ENCODE data around the gene TPM4.

Gene TPM4

DNA sequence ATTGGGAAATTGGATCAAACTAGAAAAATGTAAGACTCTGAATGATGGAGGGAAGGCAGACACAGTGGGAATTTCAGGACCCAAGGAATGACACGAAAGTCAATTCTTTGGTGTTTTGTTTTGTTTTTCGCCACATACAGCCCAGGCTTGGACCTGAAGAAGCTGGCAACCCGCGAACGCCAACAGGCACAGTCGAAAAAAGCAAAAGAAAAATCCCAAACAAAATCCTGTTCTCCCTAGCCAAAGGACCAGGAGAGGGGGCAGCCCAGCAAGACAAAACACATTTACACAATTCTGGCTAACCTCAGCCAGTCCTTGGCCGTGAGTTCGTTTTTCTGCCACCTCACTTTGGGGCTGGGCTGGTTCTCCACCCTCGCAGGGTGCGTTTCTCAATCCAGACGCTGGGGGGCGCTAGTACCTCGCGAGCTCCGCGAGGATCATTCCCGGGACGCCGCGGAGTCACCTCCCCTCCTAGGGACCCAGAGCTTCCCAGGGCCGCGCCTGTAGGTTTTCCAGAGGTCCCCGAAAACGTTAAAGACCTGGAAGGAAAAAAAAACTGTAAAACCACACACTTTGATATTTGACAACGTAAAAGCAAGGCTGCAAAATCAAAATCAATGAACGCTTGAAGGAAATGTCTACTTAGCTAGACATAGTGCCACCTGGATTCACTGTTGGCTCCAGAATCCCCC is 34.9 kb upstream of the TPM4 start:
- H3K4me3 ChIP-seq (replicated peaks; ENCODE audit: low read depth, low read length) = peak overlapping the region; percentile 0
- peak; percentile 69 for DNase-seq (ENCODE audit: low read depth)
- TF ChIP-seq, protein P1, sequence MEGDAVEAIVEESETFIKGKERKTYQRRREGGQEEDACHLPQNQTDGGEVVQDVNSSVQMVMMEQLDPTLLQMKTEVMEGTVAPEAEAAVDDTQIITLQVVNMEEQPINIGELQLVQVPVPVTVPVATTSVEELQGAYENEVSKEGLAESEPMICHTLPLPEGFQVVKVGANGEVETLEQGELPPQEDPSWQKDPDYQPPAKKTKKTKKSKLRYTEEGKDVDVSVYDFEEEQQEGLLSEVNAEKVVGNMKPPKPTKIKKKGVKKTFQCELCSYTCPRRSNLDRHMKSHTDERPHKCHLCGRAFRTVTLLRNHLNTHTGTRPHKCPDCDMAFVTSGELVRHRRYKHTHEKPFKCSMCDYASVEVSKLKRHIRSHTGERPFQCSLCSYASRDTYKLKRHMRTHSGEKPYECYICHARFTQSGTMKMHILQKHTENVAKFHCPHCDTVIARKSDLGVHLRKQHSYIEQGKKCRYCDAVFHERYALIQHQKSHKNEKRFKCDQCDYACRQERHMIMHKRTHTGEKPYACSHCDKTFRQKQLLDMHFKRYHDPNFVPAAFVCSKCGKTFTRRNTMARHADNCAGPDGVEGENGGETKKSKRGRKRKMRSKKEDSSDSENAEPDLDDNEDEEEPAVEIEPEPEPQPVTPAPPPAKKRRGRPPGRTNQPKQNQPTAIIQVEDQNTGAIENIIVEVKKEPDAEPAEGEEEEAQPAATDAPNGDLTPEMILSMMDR (IDR thresholded peaks at IDR 0.05; ENCODE audit: low read length, missing control alignments) = peak; percentile 92

DNA sequence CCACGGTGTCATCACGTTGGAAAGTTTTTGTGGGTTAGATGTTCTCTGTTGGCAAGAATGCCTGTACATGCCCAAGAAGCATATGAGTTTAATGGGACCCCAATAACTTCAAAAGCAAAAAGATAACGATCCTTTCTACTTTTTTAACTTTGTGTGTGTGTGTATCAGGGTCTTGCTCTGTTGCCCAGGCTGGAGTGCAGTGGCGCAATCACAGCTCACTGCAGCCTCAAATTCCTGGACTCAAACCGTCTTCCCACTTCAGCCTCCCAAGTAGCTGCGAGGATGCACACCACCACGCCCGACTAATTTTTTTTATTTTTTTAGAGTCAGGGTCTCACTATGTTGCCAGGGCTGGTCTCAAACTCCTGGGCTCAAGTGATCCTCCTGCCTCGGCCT is 34.3 kb upstream of the TPM4 start:
- TF ChIP-seq, protein P1 (IDR thresholded peaks at IDR 0.05; ENCODE audit: low read length, missing control alignments) = no peak
- no peak for DNase-seq (ENCODE audit: low read depth)
- no peak overlapping the region for H3K4me3 ChIP-seq (replicated peaks; ENCODE audit: low read depth, low read length)

DNA sequence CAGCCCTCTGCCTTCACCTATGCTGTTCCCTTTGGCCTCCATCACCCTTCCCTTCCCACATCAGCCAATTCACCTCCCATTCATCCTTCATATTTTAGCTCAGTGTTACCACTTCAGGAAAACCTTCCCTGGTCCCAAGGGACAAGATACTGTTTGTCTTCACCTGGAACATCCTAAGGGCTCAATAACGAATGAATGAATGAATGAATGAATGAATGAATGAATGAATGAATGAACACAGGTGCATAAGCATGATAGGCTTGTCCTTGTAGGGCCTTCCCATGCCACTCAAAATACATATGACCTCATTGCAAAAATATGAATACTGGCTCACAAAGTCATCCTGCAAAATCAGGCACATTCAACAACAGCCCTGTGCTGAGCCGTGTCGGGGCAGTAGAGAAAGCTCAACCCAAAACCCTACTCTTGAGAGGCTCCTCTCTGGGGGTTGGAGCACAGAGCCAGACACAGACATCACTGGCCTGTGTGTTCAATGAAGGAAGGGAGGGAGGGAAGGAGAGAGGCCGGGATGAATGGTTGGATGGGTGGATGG is 33.7 kb upstream of the TPM4 start:
- DNase-seq (ENCODE audit: low read depth) = peak; percentile 17
- H3K4me3 ChIP-seq (replicated peaks; ENCODE audit: low read depth, low read length) = no peak overlapping the region
- TF ChIP-seq, protein P1 (IDR thresholded peaks at IDR 0.05; ENCODE audit: low read length, missing control alignments) = no peak

DNA sequence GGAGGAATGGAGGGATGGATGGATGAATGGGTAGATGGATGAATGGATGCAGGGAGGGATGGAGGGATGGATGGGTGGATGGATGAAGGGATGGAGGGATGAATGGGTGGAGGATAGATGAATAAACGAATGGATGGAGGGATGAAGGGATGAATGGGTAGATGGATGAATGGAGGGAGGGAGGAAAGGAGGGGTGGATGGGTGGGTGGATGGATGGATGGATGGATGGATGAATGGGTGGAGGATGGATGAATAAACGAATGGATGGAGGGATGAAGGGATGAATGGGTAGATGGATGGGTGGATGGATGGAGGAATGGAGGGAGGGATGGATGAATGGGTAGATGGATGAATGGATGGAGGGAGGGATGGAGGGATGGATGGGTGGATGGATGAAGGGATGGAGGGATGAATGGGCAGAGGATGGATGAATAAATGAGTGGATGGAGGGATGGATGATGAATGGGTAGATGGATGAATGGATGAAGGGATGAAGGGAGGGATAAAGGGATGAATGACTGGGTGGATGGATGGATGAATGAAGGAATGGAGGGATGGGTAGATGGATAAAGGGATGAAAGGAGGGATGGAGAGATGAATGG is 33.0 kb upstream of the TPM4 start:
- no peak overlapping the region for H3K4me3 ChIP-seq (replicated peaks; ENCODE audit: low read depth, low read length)
- TF ChIP-seq, protein P1 (IDR thresholded peaks at IDR 0.05; ENCODE audit: low read length, missing control alignments) = no peak
- DNase-seq (ENCODE audit: low read depth) = no peak

DNA sequence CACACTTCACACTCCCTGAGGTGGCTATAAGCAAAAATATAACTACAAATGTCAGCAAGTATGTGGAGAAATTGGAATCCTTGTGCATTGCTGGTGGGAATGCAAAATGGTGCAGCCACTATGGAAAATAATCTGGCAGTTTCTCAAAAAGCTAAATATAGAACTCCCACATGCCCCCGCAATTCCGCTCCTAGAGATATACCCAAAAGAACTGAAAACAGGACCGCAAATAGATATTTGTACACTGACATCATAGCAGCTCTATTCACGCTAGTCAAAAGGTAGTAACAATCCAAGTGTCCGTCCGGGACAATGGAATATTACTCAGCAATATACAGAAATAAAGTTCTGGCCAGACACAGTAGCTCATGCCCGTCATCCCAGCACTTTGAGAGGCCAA is 31.5 kb upstream of the TPM4 start:
- no peak overlapping the region for H3K4me3 ChIP-seq (replicated peaks; ENCODE audit: low read depth, low read length)

DNA sequence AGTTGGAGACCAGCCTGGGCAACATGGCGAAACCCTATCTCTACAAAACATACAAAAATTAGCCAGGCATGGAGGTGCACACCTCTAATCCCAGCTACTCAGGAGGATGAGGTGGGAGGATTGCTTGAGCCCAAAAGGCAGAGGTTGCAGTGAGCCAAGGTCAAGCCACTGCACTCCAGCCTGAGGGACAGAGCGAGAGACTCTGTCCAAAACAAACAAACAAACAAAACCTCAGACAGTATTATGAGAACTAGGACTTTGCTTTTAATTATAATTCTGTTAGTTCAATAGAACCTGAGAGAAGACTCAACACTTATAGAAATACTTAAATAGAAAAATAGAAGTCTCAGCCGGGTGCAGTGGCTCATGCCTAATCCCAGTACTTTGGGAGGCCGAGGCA is 31.1 kb upstream of the TPM4 start:
- H3K4me3 ChIP-seq (replicated peaks; ENCODE audit: low read depth, low read length) = no peak overlapping the region
- TF ChIP-seq, protein P1 (IDR thresholded peaks at IDR 0.05; ENCODE audit: low read length, missing control alignments) = no peak
- DNase-seq (ENCODE audit: low read depth) = no peak

More for the DNA sequence above, 31.5 kb upstream of the TPM4 start:
- TF ChIP-seq, protein P1 (IDR thresholded peaks at IDR 0.05; ENCODE audit: low read length, missing control alignments) = no peak
- DNase-seq (ENCODE audit: low read depth) = no peak
